ENCODE data around the gene ZNF446. TPM values are rescaled to one million over a fixed set of nuclear protein-coding genes. Genes with fewer than 3 reads are reported as not detected.

The ZNF446 gene
- total RNA-seq, 2 donors from 2014 or later = 7.4 to 10.5 TPM

DNA sequence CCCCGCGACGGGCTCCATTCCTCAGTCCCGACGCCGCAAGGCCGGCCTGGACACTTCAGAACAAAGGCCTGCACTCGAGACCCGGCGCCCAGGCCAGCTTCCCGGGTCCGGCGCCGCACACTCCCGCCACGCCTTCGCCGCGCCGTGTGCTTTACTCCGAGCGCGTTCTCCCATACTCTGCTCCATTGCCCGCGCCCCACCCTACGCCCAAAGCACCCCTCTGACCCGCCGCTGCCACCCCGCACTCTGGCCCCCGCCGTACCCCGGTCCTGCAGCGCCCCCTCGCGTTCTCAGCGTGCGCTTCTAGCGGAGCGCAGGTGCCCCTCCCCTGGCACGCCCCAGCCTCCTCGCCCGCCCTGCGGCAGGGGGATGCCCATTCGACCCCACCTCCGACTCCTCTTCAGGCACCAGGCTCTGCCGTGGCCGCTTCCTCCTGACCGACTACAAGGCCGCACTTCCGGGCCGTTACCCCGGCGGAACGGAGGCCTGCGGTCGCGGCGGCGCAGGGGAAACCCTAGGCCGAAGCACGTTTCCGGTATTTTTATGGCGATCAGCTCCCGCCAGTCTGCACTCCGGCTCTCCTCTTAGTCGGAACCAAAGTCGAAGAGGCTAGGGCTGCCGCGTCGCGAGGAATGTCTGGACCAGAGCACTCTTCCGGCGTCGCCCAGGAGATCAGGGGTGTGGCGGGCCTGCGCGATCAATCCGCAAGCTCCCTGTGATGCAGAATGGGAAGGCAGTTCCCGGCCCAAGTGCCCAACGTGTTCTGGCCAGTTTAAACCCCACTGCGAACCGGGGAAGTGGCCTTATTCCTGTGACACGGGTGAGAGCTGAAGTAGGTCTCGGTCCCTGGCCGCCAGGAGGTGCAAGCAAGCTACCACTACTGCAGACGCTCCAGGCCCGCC, 43.5 kb downstream of the ZNF446 start, which contains the start of gene ZBTB45:
Gene ZBTB45, minus strand, starts transcription at position 456 of the 902 bp plus-strand sequence. CDS start 2,137 bp downstream, outside the sequence.
- intact Hi-C loops (cut with DNase I) = loop anchor here (2.0 kb wide), 1 partner anchor 23 kb away; no protein-coding TSS in a partner anchor
- DNase-seq = peak; percentile 93
- Histone ChIP-seq H3K27ac (peak within 1 kb of the TSS; percentile 96), H3K9ac (ENCODE audit: low read depth in 2 of 2, low read length in 2 of 2) (peak within 1 kb of the TSS; percentile 97), H3K4me3 (peak within 1 kb of the TSS; percentile 74), H3K27me3 (no peaks in the 10 kb centered on the region), H3K36me3 (peaks cover 6% of the 10 kb centered on the region), H3K4me1 (peaks cover 5% of the 10 kb centered on the region), H3K9me3 (no peaks in the 10 kb centered on the region)
- TF ChIP-seq, protein P1, sequence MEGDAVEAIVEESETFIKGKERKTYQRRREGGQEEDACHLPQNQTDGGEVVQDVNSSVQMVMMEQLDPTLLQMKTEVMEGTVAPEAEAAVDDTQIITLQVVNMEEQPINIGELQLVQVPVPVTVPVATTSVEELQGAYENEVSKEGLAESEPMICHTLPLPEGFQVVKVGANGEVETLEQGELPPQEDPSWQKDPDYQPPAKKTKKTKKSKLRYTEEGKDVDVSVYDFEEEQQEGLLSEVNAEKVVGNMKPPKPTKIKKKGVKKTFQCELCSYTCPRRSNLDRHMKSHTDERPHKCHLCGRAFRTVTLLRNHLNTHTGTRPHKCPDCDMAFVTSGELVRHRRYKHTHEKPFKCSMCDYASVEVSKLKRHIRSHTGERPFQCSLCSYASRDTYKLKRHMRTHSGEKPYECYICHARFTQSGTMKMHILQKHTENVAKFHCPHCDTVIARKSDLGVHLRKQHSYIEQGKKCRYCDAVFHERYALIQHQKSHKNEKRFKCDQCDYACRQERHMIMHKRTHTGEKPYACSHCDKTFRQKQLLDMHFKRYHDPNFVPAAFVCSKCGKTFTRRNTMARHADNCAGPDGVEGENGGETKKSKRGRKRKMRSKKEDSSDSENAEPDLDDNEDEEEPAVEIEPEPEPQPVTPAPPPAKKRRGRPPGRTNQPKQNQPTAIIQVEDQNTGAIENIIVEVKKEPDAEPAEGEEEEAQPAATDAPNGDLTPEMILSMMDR (IDR thresholded peaks at IDR 0.05) = peak; percentile 46

DNA sequence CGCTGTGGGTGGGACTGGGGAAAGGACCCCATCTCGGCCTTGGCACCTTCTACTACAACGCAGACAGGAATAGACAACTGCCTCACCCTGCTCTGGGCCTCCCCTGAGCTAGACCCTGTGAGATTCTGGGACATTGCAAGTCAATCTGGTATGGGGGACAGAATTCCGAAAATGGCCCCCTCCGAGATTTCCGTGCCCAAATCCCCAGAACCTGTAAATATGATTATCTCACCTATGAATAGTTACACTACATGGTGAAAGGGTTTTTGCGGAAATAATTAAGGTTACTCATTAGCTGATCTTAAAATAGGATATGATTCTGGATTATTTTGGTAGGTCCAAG, 44.1 kb downstream of the ZNF446 start:
- Histone ChIP-seq H3K4me1 (peaks cover 5% of the 10 kb centered on the region), H3K9me3 (no peaks in the 10 kb centered on the region), H3K9ac (ENCODE audit: low read depth in 2 of 2, low read length in 2 of 2) (peak overlapping the region; percentile 97), H3K4me3 (peak overlapping the region; percentile 74), H3K27me3 (no peaks in the 10 kb centered on the region), H3K36me3 (peaks cover 6% of the 10 kb centered on the region), H3K27ac (peak overlapping the region; percentile 96)
- no peak for DNase-seq
- TF ChIP-seq, protein P1 (IDR thresholded peaks at IDR 0.05) = no peak
- intact Hi-C loops (cut with DNase I) = loop anchor here (2.0 kb wide), 1 partner anchor 23 kb away; no protein-coding TSS in a partner anchor

DNA sequence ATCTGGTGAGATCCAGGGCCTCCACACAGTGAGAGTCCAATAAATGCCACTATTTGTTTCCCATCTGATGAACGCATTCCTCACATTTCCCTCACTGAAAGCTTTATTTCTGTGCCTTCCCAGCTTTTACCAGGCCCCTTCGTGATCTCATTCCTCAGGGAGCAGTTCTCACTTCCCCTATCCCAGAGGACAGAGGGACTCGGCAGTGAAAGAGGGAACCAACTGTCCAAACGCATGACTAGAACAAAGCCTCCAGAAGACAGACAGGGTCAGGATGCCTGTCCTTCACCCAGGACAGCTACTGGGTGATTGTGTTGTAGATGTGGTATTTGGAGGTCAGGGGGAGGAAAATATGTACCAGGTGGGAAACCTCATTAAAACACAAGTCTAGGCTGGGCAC, 45.5 kb downstream of the ZNF446 start:
- DNase-seq = no peak
- intact Hi-C loops (cut with DNase I) = loop anchor here (2.0 kb wide), 1 partner anchor 21 kb away; no protein-coding TSS in a partner anchor
- H3K36me3 ChIP-seq = peaks cover 6% of the 10 kb centered on the region
- no peak overlapping the region for H3K4me3 ChIP-seq
- peak overlapping the region; percentile 33 for H3K27ac ChIP-seq
- no peaks in the 10 kb centered on the region for H3K9me3 ChIP-seq
- H3K9ac ChIP-seq (ENCODE audit: low read depth in 2 of 2, low read length in 2 of 2) = no peak overlapping the region
- no peaks in the 10 kb centered on the region for H3K27me3 ChIP-seq
- peaks cover 5% of the 10 kb centered on the region for H3K4me1 ChIP-seq
- TF ChIP-seq, protein P1 (IDR thresholded peaks at IDR 0.05) = no peak

DNA sequence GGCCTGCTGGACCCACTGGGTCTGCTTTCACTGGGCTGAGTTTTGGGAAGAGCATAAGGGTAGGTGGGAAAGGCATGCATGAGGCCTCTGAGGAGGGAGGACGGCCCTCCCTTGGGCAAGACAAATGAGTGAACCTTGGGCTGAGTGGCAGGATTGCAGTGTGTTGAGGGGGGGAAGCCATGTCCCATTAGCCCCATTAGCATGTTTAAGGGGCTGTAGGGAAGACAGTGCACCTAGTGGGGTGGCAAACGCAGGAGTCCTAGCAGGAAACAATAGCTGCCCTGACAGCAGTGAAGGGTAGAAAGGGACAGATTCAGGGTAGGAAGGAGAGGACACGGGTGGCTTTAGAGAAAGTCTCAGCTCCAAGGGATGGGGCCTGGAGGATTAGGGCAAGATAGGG, 46.6 kb downstream of the ZNF446 start:
- Histone ChIP-seq H3K4me1 (peaks cover under 1% of the 10 kb centered on the region), H3K27me3 (no peaks in the 10 kb centered on the region), H3K4me3 (no peak overlapping the region), H3K27ac (no peak overlapping the region), H3K9me3 (no peaks in the 10 kb centered on the region), H3K9ac (ENCODE audit: low read depth in 2 of 2, low read length in 2 of 2) (no peak overlapping the region), H3K36me3 (no peaks in the 10 kb centered on the region)
- TF ChIP-seq, protein P1 (IDR thresholded peaks at IDR 0.05) = no peak
- intact Hi-C loops (cut with DNase I) = no loop called here
- no peak for DNase-seq

DNA sequence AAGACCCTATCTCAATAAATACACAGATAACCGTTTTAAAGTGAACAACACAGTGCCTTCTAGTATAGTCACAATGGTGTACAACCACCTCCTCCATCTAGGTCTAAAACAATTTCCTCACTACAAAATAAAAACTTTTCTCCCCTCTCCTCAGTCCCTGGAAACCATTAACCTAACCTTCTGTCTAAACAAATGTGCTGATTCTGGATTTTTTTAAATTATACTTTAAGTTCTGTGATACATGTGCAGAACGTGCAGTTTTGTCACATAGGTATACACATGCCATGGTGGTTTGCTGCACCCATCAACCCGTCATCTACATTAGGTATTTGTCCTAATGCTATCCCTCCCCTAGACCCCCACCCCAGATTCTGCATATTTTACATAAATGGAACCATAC, 53.3 kb downstream of the ZNF446 start:
- Histone ChIP-seq H3K9ac (ENCODE audit: low read depth in 2 of 2, low read length in 2 of 2) (no peak overlapping the region), H3K4me1 (no peaks in the 10 kb centered on the region), H3K4me3 (no peak overlapping the region), H3K36me3 (no peaks in the 10 kb centered on the region), H3K9me3 (no peaks in the 10 kb centered on the region), H3K27me3 (no peaks in the 10 kb centered on the region), H3K27ac (no peak overlapping the region)
- DNase-seq = no peak
- TF ChIP-seq, protein P1 (IDR thresholded peaks at IDR 0.05) = no peak
- intact Hi-C loops (cut with DNase I) = no loop called here

Other genes starting within 250 kb of the ZNF446 start
- 10 to 100 TPM; 17.2 to 29.6 TPM for gene ZNF544, start 247.4 kb upstream of the ZNF446 start, total RNA-seq
- 1 to 10 TPM; 3.4 to 3.8 TPM for gene ZNF8, start 197.4 kb upstream of the ZNF446 start, total RNA-seq
- 10 to 100 TPM; 21.6 to 25.0 TPM for gene ERVK3-1, start 171.0 kb upstream of the ZNF446 start, total RNA-seq
- 1 to 10 TPM; 3.0 to 3.7 TPM for gene ZSCAN22, start 149.4 kb upstream of the ZNF446 start, total RNA-seq
- gene A1BG, start 122.9 kb upstream of the ZNF446 start, total RNA-seq = 1 to 10 TPM; 3.6 to 4.7 TPM
- 1 to 10 TPM in 1 of 2 donors, under 1 TPM in 1; 0.98 to 1.9 TPM for gene ZNF497, start 113.6 kb upstream of the ZNF446 start, total RNA-seq
- 1 to 10 TPM; 1.8 to 2.6 TPM for gene ZNF837, start 95.3 kb upstream of the ZNF446 start, total RNA-seq
- gene RPS5, start 89.1 kb upstream of the ZNF446 start, total RNA-seq = 100 to 1,000 TPM; 781 to 884 TPM
- not detected for gene RNF225, start 80.7 kb upstream of the ZNF446 start, total RNA-seq
- gene ZNF584, start 67.7 kb upstream of the ZNF446 start, total RNA-seq = 1 to 10 TPM; 5.9 to 8.5 TPM
- gene ZNF132, start 36.2 kb upstream of the ZNF446 start, total RNA-seq = 1 to 10 TPM; 2.6 to 5.8 TPM
- gene ZNF324B, start 24.7 kb upstream of the ZNF446 start, total RNA-seq = 1 to 10 TPM; 4.4 to 7.5 TPM
- 10 to 100 TPM; 10.2 to 12.0 TPM for gene ZNF324, start 9.3 kb upstream of the ZNF446 start, total RNA-seq
- 1 to 10 TPM; 3.7 to 8.7 TPM for gene SLC27A5, start 35.6 kb downstream of the ZNF446 start, total RNA-seq
- 10 to 100 TPM; 13.5 to 20.2 TPM for gene ZBTB45, start 43.5 kb downstream of the ZNF446 start, total RNA-seq
- 100 to 1,000 TPM; 205 to 412 TPM for gene TRIM28, start 67.7 kb downstream of the ZNF446 start, total RNA-seq
- gene CHMP2A, start 78.8 kb downstream of the ZNF446 start, total RNA-seq = 100 to 1,000 TPM; 176 to 183 TPM
- 10 to 100 TPM; 63.0 to 79.4 TPM for gene UBE2M, start 82.3 kb downstream of the ZNF446 start, total RNA-seq
- 10 to 100 TPM; 19.3 to 39.2 TPM for gene MZF1, start 97.0 kb downstream of the ZNF446 start, total RNA-seq

Measured in colonic mucosa (tissue), 4 donors.